ENCODE results near the gene RPRD1A. TPM values are rescaled to one million over a fixed set of nuclear protein-coding genes. Genes with fewer than 3 reads are reported as not detected.

RPRD1A gene
- polyA plus RNA-seq, 1 donor (not counting 4 experiments of a cell fraction or from before 2014, with no cell fraction given), result 55.5 TPM

DNA sequence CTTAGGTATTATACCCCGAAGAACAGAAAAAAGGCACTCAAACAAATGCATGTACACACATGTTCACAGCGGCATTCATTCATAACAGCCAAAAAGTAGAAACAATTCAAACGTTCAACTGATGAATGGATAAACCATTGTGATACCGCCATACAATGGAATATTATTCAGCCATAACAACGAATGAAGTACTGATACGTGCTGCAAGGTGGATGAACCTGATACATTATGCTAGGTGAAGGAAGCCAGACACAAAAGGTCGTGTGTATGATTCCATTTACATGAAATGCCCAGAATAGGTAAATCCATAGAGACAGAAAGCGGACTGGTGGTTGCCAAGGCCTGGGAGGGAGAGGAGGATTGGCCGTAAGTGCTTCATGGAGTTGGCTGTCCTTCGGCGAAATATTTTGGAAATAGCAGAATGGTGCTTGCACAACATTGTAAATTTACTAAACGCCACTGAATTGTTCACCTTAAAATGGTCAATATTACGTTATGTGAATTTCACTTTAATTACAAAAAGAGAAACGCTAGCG is 95.6 kb downstream of the RPRD1A start:
- Histone ChIP-seq H3K4me2 (ENCODE audit: control insufficient read depth, extremely low read depth, insufficient read depth, low read depth, low read length) (peak overlapping the region; percentile 99), H4K20me1 (ENCODE audit: control insufficient read depth, extremely low read depth, insufficient read depth, low read length) (no peaks in the 10 kb centered on the region), H3K4me3 (ENCODE audit: control insufficient read depth in 2 of 3, extremely low read depth in 1 of 3, insufficient read depth in 2 of 3, low read depth in 1 of 3, low read length in 3 of 3) (peak overlapping the region; percentile 81 to 93 (median 90)), H3K9me3 (ENCODE audit: control insufficient read depth, low read depth, low read length) (peaks cover 2% of the 10 kb centered on the region), H3K27me3 (ENCODE audit: control insufficient read depth, extremely low read depth, insufficient read depth, low read length) (no peaks in the 10 kb centered on the region), H2AFZ (ENCODE audit: control insufficient read depth, low read length) (peak overlapping the region; percentile 90), H3K9ac (ENCODE audit: control insufficient read depth, extremely low read depth, insufficient read depth, low read length) (peak overlapping the region; percentile 90), H3K36me3 (ENCODE audit: control insufficient read depth in 2 of 2, extremely low read depth in 1 of 2, insufficient read depth in 2 of 2, low read length in 2 of 2) (peaks cover 1 to 11% of the 10 kb centered on the region in 2 experiments), H3K27ac (ENCODE audit: control insufficient read depth, insufficient read depth, low read length) (peak overlapping the region; percentile 93), H3K9me1 (ENCODE audit: control insufficient read depth, extremely low read depth, insufficient read depth, low read length) (no peaks in the 10 kb centered on the region), H3K79me2 (ENCODE audit: control insufficient read depth, insufficient read depth, low read length) (peaks cover 27% of the 10 kb centered on the region), H3K4me1 (ENCODE audit: control insufficient read depth, extremely low read depth, insufficient read depth, low read length) (peaks cover 13% of the 10 kb centered on the region)
- FAIRE-seq, result peak; percentile 77
- no peak for DNase-seq (ENCODE audit: low read depth, low spot score)
- TF ChIP-seq EZH2 (IDR thresholded peaks at IDR 0.05; ENCODE audit: low read length), result no peak
- TF ChIP-seq, protein P1, sequence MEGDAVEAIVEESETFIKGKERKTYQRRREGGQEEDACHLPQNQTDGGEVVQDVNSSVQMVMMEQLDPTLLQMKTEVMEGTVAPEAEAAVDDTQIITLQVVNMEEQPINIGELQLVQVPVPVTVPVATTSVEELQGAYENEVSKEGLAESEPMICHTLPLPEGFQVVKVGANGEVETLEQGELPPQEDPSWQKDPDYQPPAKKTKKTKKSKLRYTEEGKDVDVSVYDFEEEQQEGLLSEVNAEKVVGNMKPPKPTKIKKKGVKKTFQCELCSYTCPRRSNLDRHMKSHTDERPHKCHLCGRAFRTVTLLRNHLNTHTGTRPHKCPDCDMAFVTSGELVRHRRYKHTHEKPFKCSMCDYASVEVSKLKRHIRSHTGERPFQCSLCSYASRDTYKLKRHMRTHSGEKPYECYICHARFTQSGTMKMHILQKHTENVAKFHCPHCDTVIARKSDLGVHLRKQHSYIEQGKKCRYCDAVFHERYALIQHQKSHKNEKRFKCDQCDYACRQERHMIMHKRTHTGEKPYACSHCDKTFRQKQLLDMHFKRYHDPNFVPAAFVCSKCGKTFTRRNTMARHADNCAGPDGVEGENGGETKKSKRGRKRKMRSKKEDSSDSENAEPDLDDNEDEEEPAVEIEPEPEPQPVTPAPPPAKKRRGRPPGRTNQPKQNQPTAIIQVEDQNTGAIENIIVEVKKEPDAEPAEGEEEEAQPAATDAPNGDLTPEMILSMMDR (optimal IDR thresholded peaks at IDR 0.05 in 1 of 3, IDR thresholded peaks at IDR 0.05 in 1 of 3, conservative IDR thresholded peaks at IDR 0.05 in 1 of 3; ENCODE audit: extremely low read depth in 1 of 3, insufficient read depth in 2 of 3, low read length in 3 of 3), result no peak
- dilution Hi-C loops (cut with MboI; ENCODE audit: extremely low pct_ligation_motif_present, low sequenced_read_pairs), result no loop called here

DNA sequence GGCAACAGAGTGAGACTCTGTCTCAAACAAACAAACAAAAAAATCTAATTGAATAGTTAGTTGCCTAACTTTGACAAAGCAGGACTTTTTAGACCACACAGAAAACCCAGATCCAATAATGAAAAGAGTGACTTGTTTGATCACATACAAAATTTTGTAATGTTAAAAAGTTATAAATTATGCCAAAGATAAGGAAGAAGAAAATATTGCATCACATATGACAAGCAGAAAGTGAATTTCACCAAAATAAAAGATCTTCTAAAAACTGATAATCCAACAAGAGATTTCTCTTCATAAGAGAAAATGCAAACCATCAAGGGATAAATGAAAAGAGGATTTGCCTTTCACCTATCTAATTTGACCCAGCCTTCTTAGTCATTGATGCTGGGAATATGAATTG is 97.7 kb downstream of the RPRD1A start:
- Histone ChIP-seq H3K9ac (ENCODE audit: control insufficient read depth, extremely low read depth, insufficient read depth, low read length) (no peak overlapping the region), H3K4me2 (ENCODE audit: control insufficient read depth, extremely low read depth, insufficient read depth, low read depth, low read length) (peak overlapping the region; percentile 67), H3K4me1 (ENCODE audit: control insufficient read depth, extremely low read depth, insufficient read depth, low read length) (peaks cover 13% of the 10 kb centered on the region), H4K20me1 (ENCODE audit: control insufficient read depth, extremely low read depth, insufficient read depth, low read length) (no peaks in the 10 kb centered on the region), H2AFZ (ENCODE audit: control insufficient read depth, low read length) (no peak overlapping the region), H3K27ac (ENCODE audit: control insufficient read depth, insufficient read depth, low read length) (peak overlapping the region; percentile 37), H3K9me3 (ENCODE audit: control insufficient read depth, low read depth, low read length) (peaks cover 2% of the 10 kb centered on the region), H3K9me1 (ENCODE audit: control insufficient read depth, extremely low read depth, insufficient read depth, low read length) (no peaks in the 10 kb centered on the region), H3K79me2 (ENCODE audit: control insufficient read depth, insufficient read depth, low read length) (peaks cover 20% of the 10 kb centered on the region), H3K27me3 (ENCODE audit: control insufficient read depth, extremely low read depth, insufficient read depth, low read length) (no peaks in the 10 kb centered on the region), H3K36me3 (ENCODE audit: control insufficient read depth in 2 of 2, extremely low read depth in 1 of 2, insufficient read depth in 2 of 2, low read length in 2 of 2) (peaks cover 0 to 4% of the 10 kb centered on the region in 2 experiments), H3K4me3 (ENCODE audit: control insufficient read depth in 2 of 3, extremely low read depth in 1 of 3, insufficient read depth in 2 of 3, low read depth in 1 of 3, low read length in 3 of 3) (no peak overlapping the region)
- FAIRE-seq (no peak), DNase-seq (ENCODE audit: low read depth, low spot score) (no peak)
- dilution Hi-C loops (cut with MboI; ENCODE audit: extremely low pct_ligation_motif_present, low sequenced_read_pairs), result no loop called here
- TF ChIP-seq, protein P1 (optimal IDR thresholded peaks at IDR 0.05 in 1 of 3, IDR thresholded peaks at IDR 0.05 in 1 of 3, conservative IDR thresholded peaks at IDR 0.05 in 1 of 3; ENCODE audit: extremely low read depth in 1 of 3, insufficient read depth in 2 of 3, low read length in 3 of 3), result no peak
- TF ChIP-seq EZH2 (IDR thresholded peaks at IDR 0.05; ENCODE audit: low read length), result no peak

Measured in keratinocyte (primary cell).